Fibroblast of lung (primary cell): ENCODE measurements around the gene CENPP.

Experiments
- CTCF ChIP-seq, 2 donors: IDR thresholded peaks in 1 of 2; conservative IDR thresholded peaks in 1 of 2; 1 replicate in 1 of 2; 2 replicates in 1 of 2; pipeline ENCODE4 v1.5.1; 2011 to 2012; ENCODE audit warnings: low read length in 2 of 2, control low read depth in 1 of 2, inconsistent platforms in 1 of 2, low read depth in 1 of 2, mild to moderate bottlenecking in 1 of 2
- EZH2 ChIP-seq: IDR thresholded peaks from 2 replicates; pipeline ENCODE4 v1.5.1; 2012; ENCODE audit warnings: low read length, control low read depth, mild to moderate bottlenecking; ENCODE audit errors: missing control alignments

GRCh38 chr9:92634712-92635605, 309.2 kb downstream of the CENPP start:
- TF ChIP-seq CTCF (conservative IDR thresholded peaks at IDR 0.05 in 1 of 2, IDR thresholded peaks at IDR 0.05 in 1 of 2; ENCODE audit: low read depth in 1 of 2, low read length in 2 of 2) = peak; percentile 97 to 98
- no peak for TF ChIP-seq EZH2
